ENCODE measurements around the gene IFI44.

Gene IFI44

DNA sequence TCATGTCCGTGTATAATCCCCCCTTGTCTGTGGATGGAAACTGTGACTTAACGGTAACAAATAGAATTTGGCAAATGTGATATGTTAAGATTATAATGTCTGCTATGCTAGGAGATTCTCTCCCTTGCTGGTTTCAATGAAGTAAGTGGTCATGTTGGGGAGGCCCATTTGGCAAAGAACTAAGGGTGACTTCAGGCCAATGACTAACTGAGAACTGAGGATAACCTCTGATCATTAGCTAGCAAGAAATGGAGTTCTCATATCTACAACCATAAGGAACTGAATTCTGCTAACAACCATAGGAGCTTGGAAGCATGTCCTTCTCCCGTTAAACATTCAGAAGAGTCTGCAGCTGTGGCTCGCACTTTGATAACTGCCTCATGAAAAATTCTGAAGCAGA, 27.1 kb upstream of the IFI44 start:
- TF ChIP-seq, protein P1, sequence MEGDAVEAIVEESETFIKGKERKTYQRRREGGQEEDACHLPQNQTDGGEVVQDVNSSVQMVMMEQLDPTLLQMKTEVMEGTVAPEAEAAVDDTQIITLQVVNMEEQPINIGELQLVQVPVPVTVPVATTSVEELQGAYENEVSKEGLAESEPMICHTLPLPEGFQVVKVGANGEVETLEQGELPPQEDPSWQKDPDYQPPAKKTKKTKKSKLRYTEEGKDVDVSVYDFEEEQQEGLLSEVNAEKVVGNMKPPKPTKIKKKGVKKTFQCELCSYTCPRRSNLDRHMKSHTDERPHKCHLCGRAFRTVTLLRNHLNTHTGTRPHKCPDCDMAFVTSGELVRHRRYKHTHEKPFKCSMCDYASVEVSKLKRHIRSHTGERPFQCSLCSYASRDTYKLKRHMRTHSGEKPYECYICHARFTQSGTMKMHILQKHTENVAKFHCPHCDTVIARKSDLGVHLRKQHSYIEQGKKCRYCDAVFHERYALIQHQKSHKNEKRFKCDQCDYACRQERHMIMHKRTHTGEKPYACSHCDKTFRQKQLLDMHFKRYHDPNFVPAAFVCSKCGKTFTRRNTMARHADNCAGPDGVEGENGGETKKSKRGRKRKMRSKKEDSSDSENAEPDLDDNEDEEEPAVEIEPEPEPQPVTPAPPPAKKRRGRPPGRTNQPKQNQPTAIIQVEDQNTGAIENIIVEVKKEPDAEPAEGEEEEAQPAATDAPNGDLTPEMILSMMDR (IDR thresholded peaks at IDR 0.05; ENCODE audit: low read depth, low read length, missing control alignments): no peak
- no peak overlapping the region for H3K4me3 ChIP-seq (replicated peaks; ENCODE audit: low read depth, low read length)
- no peak for DNase-seq (ENCODE audit: extremely low read depth, low read depth)

DNA sequence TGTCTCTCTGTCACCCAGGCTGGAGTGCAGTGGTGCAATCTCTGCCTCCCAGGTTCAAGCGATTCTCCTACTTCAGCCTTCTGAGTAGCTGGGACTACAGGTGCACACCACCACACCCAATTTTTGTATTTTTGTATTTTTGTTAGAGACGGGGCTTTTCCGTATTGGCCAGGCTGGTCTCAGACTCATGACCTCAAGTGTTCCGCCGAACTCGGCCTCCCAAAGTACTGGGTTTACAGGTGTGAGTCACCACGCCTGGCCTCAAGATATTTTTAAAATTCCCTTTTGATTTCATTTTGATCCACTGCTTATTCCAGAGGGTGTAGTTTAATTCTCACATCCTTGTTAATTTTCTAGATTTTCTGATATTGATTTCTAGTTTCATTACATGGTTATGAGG, 25.6 kb upstream of the IFI44 start:
- TF ChIP-seq, protein P1 (IDR thresholded peaks at IDR 0.05; ENCODE audit: low read depth, low read length, missing control alignments): no peak
- DNase-seq (ENCODE audit: extremely low read depth, low read depth): no peak
- no peak overlapping the region for H3K4me3 ChIP-seq (replicated peaks; ENCODE audit: low read depth, low read length)

DNA sequence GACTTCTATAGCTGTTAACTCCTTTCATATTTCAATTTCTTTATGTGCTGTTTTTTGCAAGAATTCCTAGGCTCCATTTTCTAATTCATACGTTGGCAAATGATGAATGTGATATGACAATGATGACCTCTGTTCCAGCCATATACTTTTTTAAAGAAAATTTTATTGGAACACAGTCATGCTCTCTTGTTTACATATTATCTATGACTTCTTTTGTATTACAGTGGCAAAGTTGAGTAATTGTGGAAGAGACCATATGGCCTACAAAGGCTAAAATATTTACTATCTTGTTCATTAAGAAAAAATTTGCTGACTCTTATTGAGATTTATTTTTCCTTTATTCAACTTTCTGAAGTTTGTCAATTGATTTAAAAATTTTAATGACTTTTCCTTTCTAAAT, 22.3 kb upstream of the IFI44 start:
- TF ChIP-seq, protein P1 (IDR thresholded peaks at IDR 0.05; ENCODE audit: low read depth, low read length, missing control alignments): no peak
- no peak overlapping the region for H3K4me3 ChIP-seq (replicated peaks; ENCODE audit: low read depth, low read length)
- DNase-seq (ENCODE audit: extremely low read depth, low read depth): no peak

DNA sequence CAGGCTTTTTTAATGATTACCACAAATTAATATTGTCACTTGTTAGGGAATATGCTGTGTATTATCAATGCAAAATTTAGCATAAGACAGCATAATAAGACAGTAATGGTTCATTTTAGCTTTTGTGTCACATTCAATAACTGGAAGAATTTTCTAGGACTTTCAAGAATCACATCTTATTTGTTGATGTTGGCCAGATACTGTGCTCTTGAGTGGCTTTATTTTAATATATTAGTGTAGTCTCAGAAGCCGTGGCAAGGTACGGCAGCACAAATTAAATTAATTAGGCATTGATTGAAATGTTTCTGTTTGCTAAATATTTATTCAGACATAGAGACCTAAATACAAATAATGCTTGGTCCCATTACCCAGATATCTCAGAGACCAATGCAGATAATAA, 19.0 kb upstream of the IFI44 start:
- DNase-seq (ENCODE audit: extremely low read depth, low read depth): no peak
- TF ChIP-seq, protein P1 (IDR thresholded peaks at IDR 0.05; ENCODE audit: low read depth, low read length, missing control alignments): no peak
- H3K4me3 ChIP-seq (replicated peaks; ENCODE audit: low read depth, low read length): no peak overlapping the region

DNA sequence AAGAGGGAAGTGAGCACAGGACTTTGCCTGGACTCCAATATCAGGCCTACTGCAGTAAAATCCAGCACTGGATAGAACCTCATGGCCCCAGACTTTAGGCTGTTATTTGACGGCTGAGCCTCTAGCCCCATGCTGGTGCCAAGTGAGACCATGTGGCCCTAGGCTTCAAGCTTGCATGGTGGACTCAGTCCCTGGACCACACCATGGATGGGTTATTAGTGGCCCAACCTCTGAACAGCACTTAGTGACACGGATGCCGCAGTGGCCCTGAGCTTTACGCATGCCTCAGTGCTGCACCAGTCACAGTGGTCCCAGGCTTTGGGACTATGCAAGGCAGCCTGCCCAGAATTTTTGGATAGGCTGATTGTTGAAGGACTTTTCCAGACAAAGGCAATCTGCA, 16.4 kb upstream of the IFI44 start:
- H3K4me3 ChIP-seq (replicated peaks; ENCODE audit: low read depth, low read length): no peak overlapping the region
- TF ChIP-seq, protein P1 (IDR thresholded peaks at IDR 0.05; ENCODE audit: low read depth, low read length, missing control alignments): no peak
- DNase-seq (ENCODE audit: extremely low read depth, low read depth): no peak

DNA sequence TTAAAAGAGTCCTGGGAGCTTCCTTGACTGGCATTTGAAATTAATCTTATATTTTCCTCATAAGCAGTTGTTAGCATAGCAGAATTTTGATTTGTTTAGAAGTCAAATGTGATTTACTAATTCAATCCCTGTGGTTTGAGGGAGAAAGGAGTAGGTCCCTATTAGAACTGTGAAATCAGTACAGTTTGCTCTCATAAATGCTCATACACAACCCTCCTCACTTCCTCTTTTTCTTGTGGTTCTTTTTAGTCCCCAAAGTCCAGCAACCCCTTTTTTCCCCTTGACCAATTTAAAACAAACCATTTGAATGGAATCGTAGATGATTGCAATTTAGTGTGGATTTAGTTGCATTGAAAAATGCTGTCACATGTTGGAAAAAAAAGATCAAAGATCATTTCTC, 9.2 kb upstream of the IFI44 start:
- no peak for DNase-seq (ENCODE audit: extremely low read depth, low read depth)
- H3K4me3 ChIP-seq (replicated peaks; ENCODE audit: low read depth, low read length): no peak overlapping the region
- TF ChIP-seq, protein P1 (IDR thresholded peaks at IDR 0.05; ENCODE audit: low read depth, low read length, missing control alignments): no peak

DNA sequence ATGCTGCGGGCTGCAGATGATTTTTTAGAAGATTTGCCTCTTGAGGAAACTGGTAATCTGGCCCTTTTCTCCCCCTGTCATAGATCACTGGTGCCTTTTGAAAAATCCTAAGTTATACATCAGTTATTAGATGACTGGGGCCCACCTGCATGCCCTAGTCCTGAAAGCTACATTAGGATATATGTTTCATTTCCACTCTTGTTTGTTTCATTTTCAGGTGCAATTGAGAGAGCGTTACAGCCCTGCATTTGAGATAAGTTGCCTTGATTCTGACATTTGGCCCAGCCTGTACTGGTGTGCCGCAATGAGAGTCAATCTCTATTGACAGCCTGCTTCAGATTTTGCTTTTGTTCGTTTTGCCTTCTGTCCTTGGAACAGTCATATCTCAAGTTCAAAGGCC, 8.1 kb upstream of the IFI44 start:
- DNase-seq (ENCODE audit: extremely low read depth, low read depth): no peak
- H3K4me3 ChIP-seq (replicated peaks; ENCODE audit: low read depth, low read length): no peak overlapping the region
- TF ChIP-seq, protein P1 (IDR thresholded peaks at IDR 0.05; ENCODE audit: low read depth, low read length, missing control alignments): no peak
